Activated naive CD8-positive, alpha-beta T cell treated with anti-CD3 and anti-CD28 coated beads for 36 hours (primary cell): ENCODE measurements around the gene ACVR1C. TPM values are rescaled to one million over a fixed set of nuclear protein-coding genes. Genes with fewer than 3 reads are reported as not detected.
"Not testable (repeated sequence)": the region's sequence is repeated elsewhere in the genome, so short reads cannot be mapped to it uniquely, and the experiment has no call there.

Experiments
- DNase-seq: peaks from one replicate; pipeline ENCODE4 v3.0.0; 2021
- H3K27ac Mint-ChIP-seq: one replicate; pipeline ENCODE4 v1.8.0; 2022; ENCODE audit warnings: mild to moderate bottlenecking, moderate library complexity, mixed read lengths
- H3K27me3 Mint-ChIP-seq: one replicate; pipeline ENCODE4 v1.8.0; 2022; ENCODE audit warnings: mild to moderate bottlenecking, mixed read lengths
- H3K36me3 Mint-ChIP-seq: one replicate; pipeline ENCODE4 v1.8.0; 2021; ENCODE audit warnings: mild to moderate bottlenecking, mixed read lengths
- H3K4me1 Mint-ChIP-seq: one replicate; pipeline ENCODE4 v1.8.0; 2021; ENCODE audit warnings: mixed read lengths
- H3K4me3 Mint-ChIP-seq: one replicate; pipeline ENCODE4 v1.8.0; 2022; ENCODE audit warnings: mild to moderate bottlenecking, moderate library complexity, mixed read lengths
- H3K9me3 Mint-ChIP-seq: one replicate; pipeline ENCODE4 v1.8.0; 2022; ENCODE audit warnings: mixed read lengths
- total RNA-seq, 2 experiments: library from RNA; stranded (reverse); gene quantifications; one replicate each; pipeline ENCODE4 v1.2.3, GENCODE V29; 2021

Gene ACVR1C
- total RNA-seq, 2 experiments from 2014 or later = 0.99 to 1.0 TPM

DNA sequence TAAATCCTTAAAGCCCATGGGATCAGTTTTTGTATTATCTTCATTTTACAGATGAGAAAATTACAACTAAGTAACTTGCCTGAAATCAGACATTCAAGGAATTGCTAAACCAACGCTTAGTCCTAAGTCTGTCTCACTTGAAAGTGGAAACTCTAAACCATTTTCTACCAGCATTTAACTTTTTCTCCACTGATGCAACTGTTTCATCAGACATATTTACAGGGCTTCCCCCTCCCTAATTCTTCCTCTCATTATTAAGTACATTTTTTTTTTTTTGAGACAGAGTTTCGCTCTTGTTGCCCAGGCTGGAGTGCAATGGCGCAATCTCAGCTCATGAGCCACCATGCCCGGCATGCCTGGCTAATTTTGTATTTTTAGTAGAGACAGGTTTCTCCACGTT lies 88.6 kb downstream of the ACVR1C start:
- Mint-ChIP-seq H3K27me3 (no peaks in the 10 kb centered on the region), H3K9me3 (peaks cover 1% of the 10 kb centered on the region), H3K36me3 (no peaks in the 10 kb centered on the region), H3K4me1 (peaks cover 4% of the 10 kb centered on the region), H3K27ac (no peak overlapping the region), H3K4me3 (no peak overlapping the region)
- no peak for DNase-seq

DNA sequence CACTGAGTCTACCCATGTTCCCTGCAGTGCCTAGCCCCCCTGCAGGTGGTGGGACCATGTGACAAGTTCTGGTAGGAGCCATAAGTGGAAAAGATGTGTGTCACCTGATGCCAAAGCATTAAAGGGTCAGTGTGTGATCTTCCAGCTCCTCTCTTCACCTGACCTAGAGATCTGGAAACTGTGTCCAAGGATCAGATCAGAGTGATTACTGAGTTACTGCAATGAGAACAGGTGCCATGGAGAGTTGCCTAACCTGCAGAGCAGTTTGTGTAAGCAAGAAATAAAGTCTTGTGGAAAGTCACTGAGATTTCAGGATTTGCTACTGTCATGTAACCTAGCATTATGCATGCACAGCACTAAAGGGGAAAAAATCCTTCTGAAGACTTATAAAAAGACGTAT lies 90.6 kb downstream of the ACVR1C start:
- peaks cover 2% of the 10 kb centered on the region for H3K4me1 Mint-ChIP-seq
- H3K4me3 Mint-ChIP-seq = no peak overlapping the region
- no peaks in the 10 kb centered on the region for H3K36me3 Mint-ChIP-seq

GRCh38 chr2:157536815-157537214 lies 91.8 kb downstream of the ACVR1C start:
- no peak for DNase-seq
- no peak overlapping the region for H3K27ac Mint-ChIP-seq
- peaks cover 1% of the 10 kb centered on the region for H3K9me3 Mint-ChIP-seq
- H3K4me1 Mint-ChIP-seq = peaks cover 2% of the 10 kb centered on the region
- no peaks in the 10 kb centered on the region for H3K36me3 Mint-ChIP-seq
- H3K4me3 Mint-ChIP-seq = no peak overlapping the region
- no peaks in the 10 kb centered on the region for H3K27me3 Mint-ChIP-seq

More for the DNA sequence above, 90.6 kb downstream of the ACVR1C start:
- Mint-ChIP-seq H3K27ac (no peak overlapping the region), H3K27me3 (no peaks in the 10 kb centered on the region), H3K9me3 (peaks cover 1% of the 10 kb centered on the region)
- no peak for DNase-seq

GRCh38 chr2:157528963-157529751 lies 99.5 kb downstream of the ACVR1C start:
- H3K4me1 Mint-ChIP-seq = no peaks in the 10 kb centered on the region

DNA sequence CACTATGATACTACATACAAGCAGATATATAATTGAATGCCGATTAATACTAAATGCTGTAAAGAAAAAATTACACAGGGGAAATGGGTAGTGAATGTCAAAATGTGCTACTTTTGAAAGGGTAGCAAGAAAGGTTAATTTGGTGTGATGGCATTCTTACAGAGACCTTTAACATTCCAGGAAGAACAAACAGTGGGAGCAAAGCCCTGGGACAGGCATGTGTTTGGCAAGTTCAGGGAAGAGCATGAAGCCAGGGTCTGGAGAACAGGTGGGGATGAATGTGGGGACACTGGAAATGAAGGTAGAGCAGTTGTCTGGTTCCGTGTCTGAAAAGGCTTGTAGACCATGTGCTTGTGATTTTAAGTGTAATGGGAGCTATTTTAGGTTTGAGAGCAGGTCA lies 102.6 kb downstream of the ACVR1C start:
- Mint-ChIP-seq H3K9me3 (no peaks in the 10 kb centered on the region), H3K36me3 (no peaks in the 10 kb centered on the region), H3K27me3 (no peaks in the 10 kb centered on the region), H3K4me1 (peaks cover 2% of the 10 kb centered on the region), H3K27ac (no peak overlapping the region), H3K4me3 (no peak overlapping the region)
- DNase-seq = no peak

More at GRCh38 chr2:157528963-157529751, 99.5 kb downstream of the ACVR1C start:
- Mint-ChIP-seq H3K27me3 (no peaks in the 10 kb centered on the region), H3K36me3 (no peaks in the 10 kb centered on the region), H3K9me3 (no peaks in the 10 kb centered on the region), H3K27ac (no peak overlapping the region), H3K4me3 (no peak overlapping the region)
- DNase-seq = no peak

GRCh38 chr2:157523270-157524247 lies 105.1 kb downstream of the ACVR1C start:
- H3K27ac Mint-ChIP-seq = no peak overlapping the region
- no peaks in the 10 kb centered on the region for H3K9me3 Mint-ChIP-seq

GRCh38 chr2:157514966-157515365 lies 113.7 kb downstream of the ACVR1C start:
- H3K4me3 Mint-ChIP-seq, H3K36me3 Mint-ChIP-seq, H3K9me3 Mint-ChIP-seq, H3K27me3 Mint-ChIP-seq, H3K4me1 Mint-ChIP-seq, DNase-seq, H3K27ac Mint-ChIP-seq: not testable (repeated sequence)

More at GRCh38 chr2:157523270-157524247, 105.1 kb downstream of the ACVR1C start:
- Mint-ChIP-seq H3K27me3 (no peaks in the 10 kb centered on the region), H3K36me3 (no peaks in the 10 kb centered on the region), H3K4me3 (no peak overlapping the region), H3K4me1 (peaks cover 2% of the 10 kb centered on the region)
- DNase-seq = no peak

- Mint-ChIP-seq H3K4me1 (peaks cover 3% of the 10 kb centered on the region), H3K9me3 (peaks cover 2% of the 10 kb centered on the region), H3K4me3 (no peak overlapping the region), H3K27me3 (peaks cover 4% of the 10 kb centered on the region), H3K36me3 (peaks cover 4% of the 10 kb centered on the region), H3K27ac (no peak overlapping the region)
- no peak for DNase-seq
Observed at GRCh38 chr2:157509744-157510143, 118.9 kb downstream of the ACVR1C start.

DNA sequence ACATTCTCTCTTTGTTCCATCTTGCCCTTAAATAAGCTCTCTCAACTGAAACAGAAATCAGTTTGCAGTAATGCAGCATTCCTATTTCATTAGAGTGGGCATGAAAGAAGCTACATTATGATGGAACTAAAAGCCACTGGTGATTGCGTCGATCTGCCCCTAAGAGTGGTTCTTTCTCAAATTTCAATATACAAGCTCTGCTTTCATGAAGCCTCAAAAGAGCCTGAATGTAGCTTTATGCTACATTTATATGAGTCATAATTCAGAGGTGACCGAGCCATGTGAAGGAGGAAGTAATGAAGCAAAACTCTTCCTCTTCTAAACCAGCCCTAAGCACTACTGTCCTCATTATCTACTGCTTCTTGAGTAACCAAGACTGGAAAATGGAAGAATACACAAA lies 120.0 kb downstream of the ACVR1C start:
- Mint-ChIP-seq H3K27me3 (peaks cover 4% of the 10 kb centered on the region), H3K36me3 (peaks cover 4% of the 10 kb centered on the region), H3K4me3 (no peak overlapping the region), H3K27ac (no peak overlapping the region), H3K9me3 (peaks cover 2% of the 10 kb centered on the region), H3K4me1 (peaks cover 3% of the 10 kb centered on the region)
- no peak for DNase-seq

GRCh38 chr2:157506586-157506985 lies 122.1 kb downstream of the ACVR1C start:
- Mint-ChIP-seq H3K9me3 (peaks cover 2% of the 10 kb centered on the region), H3K4me3 (no peak overlapping the region), H3K27me3 (peaks cover 4% of the 10 kb centered on the region), H3K27ac (no peak overlapping the region), H3K4me1 (peaks cover 3% of the 10 kb centered on the region), H3K36me3 (peaks cover 4% of the 10 kb centered on the region)
- DNase-seq = no peak

GRCh38 chr2:157504623-157505022 lies 124.0 kb downstream of the ACVR1C start:
- Mint-ChIP-seq H3K9me3 (peaks cover 2% of the 10 kb centered on the region), H3K36me3 (peaks cover 4% of the 10 kb centered on the region), H3K4me1 (peaks cover 12% of the 10 kb centered on the region), H3K27me3 (peaks cover 4% of the 10 kb centered on the region), H3K4me3 (no peak overlapping the region), H3K27ac (no peak overlapping the region)
- no peak for DNase-seq

DNA sequence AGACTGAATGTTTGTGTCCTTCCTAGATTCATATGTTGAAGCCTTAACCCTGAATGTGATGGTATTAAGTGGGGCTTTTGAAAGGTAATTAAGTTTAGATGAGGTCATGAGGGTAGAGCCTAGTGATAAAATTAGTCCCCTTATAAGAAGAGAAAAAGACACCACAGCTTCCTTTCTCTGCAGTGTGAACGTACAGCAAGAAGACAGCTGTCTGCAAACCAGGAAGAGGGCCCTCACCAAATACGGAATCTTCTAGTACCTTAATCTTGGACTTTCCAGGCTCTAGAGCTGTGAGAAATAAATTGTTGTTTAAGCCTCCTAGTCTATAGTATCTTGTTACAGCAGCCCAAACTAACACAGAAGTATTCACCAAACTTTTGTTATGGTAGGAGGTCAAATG lies 127.6 kb downstream of the ACVR1C start:
- Mint-ChIP-seq H3K4me1 (peaks cover 11% of the 10 kb centered on the region), H3K27ac (no peak overlapping the region), H3K36me3 (no peaks in the 10 kb centered on the region), H3K9me3 (peaks cover 2% of the 10 kb centered on the region), H3K27me3 (no peaks in the 10 kb centered on the region), H3K4me3 (no peak overlapping the region)
- DNase-seq = no peak

- Mint-ChIP-seq H3K36me3 (no peaks in the 10 kb centered on the region), H3K27ac (no peak overlapping the region), H3K4me3 (no peak overlapping the region), H3K4me1 (peaks cover 11% of the 10 kb centered on the region), H3K27me3 (no peaks in the 10 kb centered on the region), H3K9me3 (no peaks in the 10 kb centered on the region)
- no peak for DNase-seq
Observed at GRCh38 chr2:157500334-157500733, 128.3 kb downstream of the ACVR1C start.

- H3K27ac Mint-ChIP-seq = no peak overlapping the region
- H3K4me1 Mint-ChIP-seq = peaks cover 14% of the 10 kb centered on the region
- H3K36me3 Mint-ChIP-seq = no peaks in the 10 kb centered on the region
- H3K27me3 Mint-ChIP-seq = no peaks in the 10 kb centered on the region
- H3K4me3 Mint-ChIP-seq = no peak overlapping the region
- no peaks in the 10 kb centered on the region for H3K9me3 Mint-ChIP-seq
- DNase-seq = no peak
Observed at GRCh38 chr2:157498483-157498882, 130.2 kb downstream of the ACVR1C start.

DNA sequence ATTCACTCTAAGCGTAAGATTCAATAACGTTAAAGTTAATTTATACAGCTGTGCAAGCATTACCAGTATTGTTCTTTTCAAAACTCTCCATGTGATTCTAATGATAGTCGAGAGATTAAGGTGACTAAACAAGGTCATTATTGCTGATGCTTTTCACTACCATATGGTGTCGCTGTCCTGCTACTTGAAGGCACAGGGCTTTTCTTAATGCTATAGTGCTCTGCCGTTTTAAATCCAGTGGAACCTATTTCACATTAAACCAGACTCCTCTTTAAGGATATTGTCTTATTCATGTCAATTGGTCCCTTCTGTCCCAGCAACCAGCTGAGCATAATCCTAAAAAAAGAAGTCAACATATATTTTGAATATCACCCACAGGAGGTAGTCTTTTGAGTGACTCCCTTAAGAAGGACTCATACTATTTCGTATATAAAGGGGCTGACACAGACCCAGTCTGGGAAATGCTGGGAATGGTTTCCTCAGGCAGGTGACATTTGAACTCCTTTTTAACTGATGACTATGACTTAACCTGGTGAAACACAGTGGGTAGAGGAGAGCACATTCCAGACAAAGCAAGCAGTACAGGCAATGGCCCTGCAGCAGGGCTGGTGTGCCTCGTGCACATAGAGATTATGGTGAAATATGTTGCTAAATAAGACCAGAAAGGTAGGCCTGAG lies 130.9 kb downstream of the ACVR1C start:
- H3K9me3 Mint-ChIP-seq = no peaks in the 10 kb centered on the region
- no peaks in the 10 kb centered on the region for H3K27me3 Mint-ChIP-seq
- H3K4me3 Mint-ChIP-seq = no peak overlapping the region
- peaks cover 20% of the 10 kb centered on the region for H3K4me1 Mint-ChIP-seq
- no peaks in the 10 kb centered on the region for H3K36me3 Mint-ChIP-seq
- no peak for DNase-seq
- no peak overlapping the region for H3K27ac Mint-ChIP-seq
